ENCODE results near the gene YWHAG. TPM values are rescaled to one million over a fixed set of nuclear protein-coding genes. Genes with fewer than 3 reads are reported as not detected.

Gene YWHAG
- total and polyA plus RNA-seq, 2 of the 13 experiments (the other 11 are each of a cell fraction or from before 2014, with no cell fraction given): 36.9 to 67.5 TPM

GRCh38 chr7:76354516-76354915 is 4.3 kb downstream of the YWHAG start (continued):
- TF ChIP-seq JDP2 (CRISPR knock-in tag; IDR thresholded peaks at IDR 0.05; ENCODE audit: borderline replicate concordance) (no peak), ARNT2 (CRISPR knock-in tag; IDR thresholded peaks at IDR 0.05; ENCODE audit: low read depth) (no peak), PCBP2 (optimal IDR thresholded peaks at IDR 0.05; ENCODE audit: low read depth, low read length, poor library complexity, severe bottlenecking) (no peak), ZC3H13 (CRISPR knock-in tag; IDR thresholded peaks at IDR 0.05) (no peak), ZNF224 (CRISPR knock-in tag; IDR thresholded peaks at IDR 0.05) (no peak), ZNF768 (CRISPR knock-in tag; IDR thresholded peaks at IDR 0.05) (no peak)
- TF ChIP-seq, protein P1, sequence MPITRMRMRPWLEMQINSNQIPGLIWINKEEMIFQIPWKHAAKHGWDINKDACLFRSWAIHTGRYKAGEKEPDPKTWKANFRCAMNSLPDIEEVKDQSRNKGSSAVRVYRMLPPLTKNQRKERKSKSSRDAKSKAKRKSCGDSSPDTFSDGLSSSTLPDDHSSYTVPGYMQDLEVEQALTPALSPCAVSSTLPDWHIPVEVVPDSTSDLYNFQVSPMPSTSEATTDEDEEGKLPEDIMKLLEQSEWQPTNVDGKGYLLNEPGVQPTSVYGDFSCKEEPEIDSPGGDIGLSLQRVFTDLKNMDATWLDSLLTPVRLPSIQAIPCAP (CRISPR knock-in tag; IDR thresholded peaks at IDR 0.05; ENCODE audit: low read depth): no peak

DNA sequence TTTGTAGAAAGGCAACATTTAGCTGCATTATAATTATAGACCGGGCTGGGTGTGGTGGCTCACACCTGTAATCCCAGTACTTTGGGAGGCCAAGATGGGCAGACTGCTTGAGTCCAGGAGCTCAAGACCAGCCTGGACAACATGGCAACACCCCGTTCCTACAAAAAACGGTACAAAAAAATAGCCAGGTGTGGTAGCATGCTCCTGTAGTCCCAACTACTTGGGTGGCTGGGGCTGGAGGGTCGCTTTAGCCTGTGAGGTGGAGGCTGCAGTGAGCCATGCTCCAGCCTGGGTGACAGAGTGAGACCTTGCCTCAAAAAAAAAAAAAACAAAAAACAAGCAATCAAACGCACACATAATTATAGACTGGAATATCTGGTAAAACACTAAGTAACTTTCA is 5.0 kb downstream of the YWHAG start:
- DNase-seq (ENCODE audit: low spot score) (no peak), ATAC-seq (no peak), FAIRE-seq (no peak)
- Histone ChIP-seq H3K36me3 (replicated peaks in 1 of 2; ENCODE audit: control insufficient read depth in 1 of 2, insufficient read depth in 2 of 2, low read length in 2 of 2) (peaks cover 1 to 29% of the 10 kb centered on the region in 2 experiments; a peak in 3 of 5 replicates), H3K4me2 (ENCODE audit: low read depth, low read length) (no peak overlapping the region), H3K27me3 (ENCODE audit: control insufficient read depth in 1 of 2, insufficient read depth in 2 of 2, low read length in 2 of 2) (no peaks in the 10 kb centered on the region; a peak in 1 of 5 replicates), H3K79me2 (ENCODE audit: insufficient read depth, low read length) (peaks cover 95% of the 10 kb centered on the region), H3K9me3 (ENCODE audit: low read length) (no peaks in the 10 kb centered on the region), H2AFZ (ENCODE audit: low read length) (no peak overlapping the region), H3K4me3 (replicated peaks in 1 of 3; ENCODE audit: insufficient read depth in 1 of 3, low read depth in 2 of 3, low read length in 3 of 3) (no peak overlapping the region), H3K9ac (ENCODE audit: insufficient read depth, low read depth, low read length) (no peak overlapping the region), H4K20me1 (ENCODE audit: insufficient read depth, low read length) (peaks cover 76% of the 10 kb centered on the region), H3K4me1 (ENCODE audit: insufficient read depth, low read length) (peaks cover 83% of the 10 kb centered on the region), H3K27ac (ENCODE audit: extremely low read length, insufficient read depth, low read length) (no peak overlapping the region)
- no TSS peak for BruUV-seq (replicated peaks)
- ChIA-PET CTCF (ENCODE audit: low intra/inter-chr PET ratio, low total read pairs) (no interaction called here), POLR2A (no interaction called here)
- 97% methylated on average over 5 of the region's 5 CpGs for WGBS (ENCODE audit: low lambda C conversion rate)
- in situ Hi-C loops (cut with HindIII; ENCODE audit: extremely low pct_ligation_motif_present, low pct_unique_long_range_greater_than_20kb): no loop called here
- intact Hi-C loops (cut with micrococcal nuclease; ENCODE audit: unreplicated experiment): no loop called here
- TF ChIP-seq ZNF337 (CRISPR knock-in tag; IDR thresholded peaks at IDR 0.05; ENCODE audit: borderline replicate concordance, low read depth) (no peak), ZNF768 (CRISPR knock-in tag; IDR thresholded peaks at IDR 0.05) (no peak), MYNN (CRISPR knock-in tag; IDR thresholded peaks at IDR 0.05; ENCODE audit: low read depth) (no peak), ETV5 (CRISPR knock-in tag; IDR thresholded peaks at IDR 0.05; ENCODE audit: borderline replicate concordance) (no peak)
